ENCODE measurements around the gene BTBD16. TPM values are rescaled to one million over a fixed set of nuclear protein-coding genes. Genes with fewer than 3 reads are reported as not detected.

BTBD16 gene
- total RNA-seq, 1 donor from 2014 or later: not detected

DNA sequence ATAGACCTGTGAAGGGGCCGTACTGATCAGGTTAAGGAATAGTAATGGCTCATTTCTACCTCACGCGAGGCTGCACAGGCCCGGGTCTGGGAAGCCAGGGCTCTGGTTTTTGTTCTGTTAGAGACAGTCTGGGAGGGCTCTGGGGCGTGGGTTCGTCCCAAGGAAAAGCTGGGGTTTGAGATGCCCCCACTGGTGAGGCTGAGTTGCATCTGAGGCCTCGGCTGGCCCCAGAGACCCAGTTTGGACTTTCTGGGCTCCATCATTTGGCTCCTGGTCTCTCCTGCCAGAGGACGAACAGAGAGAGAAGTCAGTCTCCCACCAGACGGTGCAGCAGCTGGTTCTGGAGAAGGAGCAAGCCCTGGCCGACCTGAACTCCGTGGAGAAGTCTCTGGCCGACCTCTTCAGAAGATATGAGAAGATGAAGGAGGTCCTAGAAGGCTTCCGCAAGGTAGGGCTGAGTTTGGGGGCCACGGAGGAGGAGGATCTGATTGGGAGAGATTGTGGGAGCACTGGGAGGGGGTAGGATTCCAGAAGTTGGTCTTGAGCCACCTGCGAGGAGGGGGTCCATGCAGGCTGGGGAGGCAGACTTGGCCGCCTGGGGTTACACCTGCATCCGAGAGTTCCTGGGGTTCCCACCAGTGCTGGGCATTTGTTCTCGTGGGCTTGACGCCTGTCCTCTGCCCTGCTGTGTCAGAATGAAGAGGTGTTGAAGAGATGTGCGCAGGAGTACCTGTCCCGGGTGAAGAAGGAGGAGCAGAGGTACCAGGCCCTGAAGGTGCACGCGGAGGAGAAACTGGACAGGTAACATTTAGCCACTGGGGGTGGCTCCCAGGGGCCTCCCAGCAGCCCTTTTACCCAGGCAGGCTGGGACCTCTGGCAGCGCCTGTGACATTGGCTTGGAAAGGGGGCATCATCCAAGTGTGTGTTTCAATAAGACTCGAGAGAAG lies 22.5 kb upstream of the BTBD16 start:
- intact Hi-C loops (cut with micrococcal nuclease): no loop called here

DNA sequence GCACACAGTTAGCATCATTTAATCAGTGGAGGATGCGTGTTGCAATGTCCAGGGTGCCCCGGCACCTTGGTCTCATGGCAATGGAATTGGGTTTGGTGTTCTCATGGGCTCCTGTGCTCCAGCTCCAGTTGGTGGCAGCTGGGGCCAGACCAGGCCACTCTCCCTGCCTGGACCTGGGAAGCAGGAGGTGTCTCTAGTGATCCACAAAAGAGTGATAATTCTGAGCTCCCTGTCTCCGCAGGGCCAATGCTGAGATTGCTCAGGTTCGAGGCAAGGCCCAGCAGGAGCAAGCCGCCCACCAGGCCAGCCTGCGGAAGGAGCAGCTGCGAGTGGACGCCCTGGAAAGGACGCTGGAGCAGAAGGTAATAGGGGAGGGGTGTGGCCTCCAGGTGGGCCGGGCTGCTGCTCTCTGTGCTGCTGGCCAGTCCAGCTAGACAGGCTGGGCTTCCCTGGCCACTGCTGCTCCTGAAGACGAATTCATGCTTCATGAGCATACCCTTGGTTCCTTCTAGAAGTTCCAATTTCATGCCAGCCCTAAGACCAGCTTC lies 21.7 kb upstream of the BTBD16 start:
- intact Hi-C loops (cut with micrococcal nuclease): no loop called here

DNA sequence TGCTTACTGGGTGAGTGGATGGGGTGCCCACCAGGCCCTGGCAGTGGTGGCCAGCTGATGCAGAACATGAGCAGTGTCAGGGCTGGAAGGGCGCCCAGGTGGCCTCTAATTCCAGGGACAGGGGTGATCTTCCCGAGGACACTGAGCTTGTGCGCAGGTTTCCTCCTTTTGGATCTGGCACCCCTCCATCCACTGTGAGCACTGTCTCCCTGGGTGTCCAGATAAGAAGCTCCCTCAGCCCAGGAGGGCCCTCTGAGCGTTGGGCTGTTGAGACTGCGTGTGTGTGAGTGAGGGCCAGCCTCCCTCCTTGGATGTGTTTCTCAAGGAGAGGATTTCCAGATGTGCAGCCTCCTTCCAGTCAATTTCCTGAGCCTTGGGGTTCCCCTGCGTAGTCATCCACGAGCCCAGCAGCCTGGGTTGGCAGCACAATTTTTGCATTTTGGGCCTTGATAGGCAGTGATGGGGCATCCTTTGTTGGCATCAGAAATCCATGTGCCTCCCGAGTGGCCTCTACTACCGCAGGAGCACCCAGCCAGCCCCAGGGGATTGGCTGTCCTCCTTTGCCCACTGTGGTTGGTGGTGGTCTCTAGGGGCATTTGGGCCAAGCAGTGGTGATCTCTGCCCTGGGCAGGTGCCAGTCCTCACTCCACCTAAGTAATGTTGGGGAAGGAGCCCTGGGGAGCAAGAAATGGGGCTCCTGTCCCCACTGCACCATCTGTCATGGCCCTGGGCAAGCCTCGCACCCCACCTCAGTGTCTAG lies 20.9 kb upstream of the BTBD16 start:
- intact Hi-C loops (cut with micrococcal nuclease): no loop called here

DNA sequence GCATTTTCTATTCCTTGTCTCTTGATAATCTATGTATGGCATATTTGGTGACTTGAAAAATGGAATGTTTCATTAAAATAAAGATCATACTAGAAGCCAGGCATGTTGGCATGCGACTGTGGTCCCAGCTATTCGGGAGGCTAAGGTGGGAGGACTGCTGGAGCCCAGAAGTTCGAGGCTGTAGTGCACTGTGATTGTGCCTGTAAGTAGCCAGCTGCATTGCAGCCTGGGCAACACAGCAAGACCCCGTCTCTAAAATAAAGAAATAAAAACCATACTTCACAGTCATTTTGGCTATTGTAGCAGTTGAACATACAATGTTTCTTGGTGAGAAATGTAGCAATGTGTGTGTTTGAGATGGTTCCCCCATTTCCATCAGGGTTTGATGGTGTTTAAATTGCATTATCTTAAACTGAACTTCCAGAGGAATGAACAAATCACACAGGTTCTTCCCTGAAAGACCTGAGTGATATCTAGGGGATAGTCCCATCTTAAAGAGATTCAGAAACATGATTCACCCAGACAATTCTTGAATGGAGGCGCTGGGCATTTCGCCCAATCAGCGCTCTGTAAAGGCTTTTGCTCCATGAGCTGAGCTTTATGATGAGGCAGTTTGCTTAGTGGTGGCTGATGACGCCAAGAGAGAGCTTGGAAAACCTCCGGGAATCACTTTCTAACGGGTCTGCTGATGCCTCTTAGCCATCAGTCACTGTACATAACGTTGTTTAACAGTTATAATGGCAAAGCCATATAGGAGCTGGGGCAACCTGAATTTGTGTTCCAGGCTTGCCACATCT lies 19.4 kb upstream of the BTBD16 start:
- intact Hi-C loops (cut with micrococcal nuclease): no loop called here

DNA sequence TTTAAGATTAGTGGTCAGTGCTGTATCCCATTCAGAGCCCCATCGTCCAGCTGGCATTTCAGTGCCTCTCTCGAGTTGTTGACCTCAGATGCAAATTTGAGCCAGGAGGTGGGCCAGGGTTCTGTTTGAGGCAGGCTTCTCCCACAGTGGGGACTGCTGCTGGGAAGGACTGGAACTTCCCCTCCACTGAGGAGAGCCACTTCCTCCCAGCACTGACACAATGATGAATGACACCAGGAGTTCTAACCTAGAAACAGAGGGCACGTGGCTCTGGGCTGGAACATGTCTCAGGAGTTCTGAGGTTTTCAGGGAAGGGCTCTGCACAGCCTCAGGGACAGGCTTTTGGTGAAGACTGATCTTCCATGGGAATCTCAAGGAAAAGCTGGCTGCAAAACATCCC lies 18.3 kb upstream of the BTBD16 start:
- intact Hi-C loops (cut with micrococcal nuclease): no loop called here

DNA sequence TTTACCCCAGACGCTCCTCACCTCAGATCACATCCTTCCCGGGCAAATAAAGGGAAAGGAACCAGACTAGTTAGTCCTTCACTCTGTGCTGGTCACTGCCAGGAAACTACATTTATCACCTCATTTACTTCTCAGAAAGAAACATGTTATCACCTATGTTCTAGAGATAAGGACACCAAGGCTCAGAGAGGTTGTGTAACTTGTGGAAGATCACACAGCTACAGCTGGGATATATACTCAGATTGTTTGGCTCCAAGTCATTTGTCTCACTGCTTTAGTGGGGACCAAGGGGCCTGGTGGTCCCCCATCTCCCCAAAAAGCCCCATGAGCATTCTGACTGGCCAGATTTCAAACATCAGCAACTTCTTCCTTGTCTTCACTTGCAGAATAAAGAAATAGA lies 17.5 kb upstream of the BTBD16 start:
- intact Hi-C loops (cut with micrococcal nuclease): no loop called here

DNA sequence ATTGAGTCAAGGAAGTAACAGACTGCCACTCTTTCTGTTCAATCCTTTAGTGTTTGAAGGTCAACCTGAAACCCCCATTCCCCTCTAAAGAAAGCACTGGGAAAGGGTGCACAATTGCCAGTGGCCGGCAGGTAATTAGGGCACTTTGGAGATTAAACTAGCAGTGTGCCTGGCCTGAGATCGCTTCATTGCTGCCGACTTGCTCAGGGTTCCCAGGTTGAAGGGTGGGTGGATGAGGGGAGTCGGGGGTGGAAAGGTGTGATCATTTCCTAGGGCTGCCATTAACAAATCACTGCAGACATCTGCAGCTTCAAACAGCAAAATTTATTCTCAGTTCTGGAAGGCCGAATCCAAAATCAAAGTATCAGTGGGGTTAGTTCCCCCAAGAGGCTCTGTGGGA lies 16.3 kb upstream of the BTBD16 start:
- intact Hi-C loops (cut with micrococcal nuclease): no loop called here

DNA sequence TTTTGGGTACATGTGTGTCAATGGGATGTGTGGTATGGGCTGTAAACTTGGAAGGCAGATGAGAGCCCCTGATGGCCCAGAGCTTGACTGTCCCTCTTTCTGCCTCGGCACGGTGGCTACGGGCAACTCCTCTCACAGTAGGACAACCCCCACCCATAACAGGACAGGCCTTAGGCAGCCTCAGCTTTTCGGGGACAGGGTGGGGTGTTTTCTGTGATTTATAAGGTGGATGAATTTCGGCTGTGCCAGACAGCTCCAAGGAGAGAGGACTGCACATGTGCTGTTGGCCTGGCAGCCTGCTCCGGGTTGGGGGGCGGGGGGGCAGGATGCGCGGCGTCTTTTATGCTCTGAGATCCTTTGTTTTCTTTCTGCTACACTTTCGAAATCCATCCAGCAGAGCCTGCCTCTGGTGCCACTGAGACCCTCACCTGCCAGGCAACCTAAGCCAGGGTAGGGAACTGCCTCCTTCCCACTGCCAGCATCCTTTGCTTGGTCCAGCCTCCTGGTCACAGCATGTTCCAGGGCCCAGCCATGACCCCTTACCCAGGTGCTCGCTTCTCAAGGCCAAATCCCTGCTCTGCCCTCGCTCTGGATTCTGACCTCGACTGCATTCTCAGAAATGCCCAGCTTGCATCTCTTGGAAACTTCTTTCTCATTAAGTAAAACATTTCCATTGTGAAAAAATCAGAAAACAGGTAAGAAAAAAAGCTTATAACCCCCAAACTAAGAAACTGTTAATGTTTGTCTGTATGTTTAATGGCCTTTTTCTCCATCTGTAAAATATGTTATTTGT lies 15.4 kb upstream of the BTBD16 start:
- intact Hi-C loops (cut with micrococcal nuclease): no loop called here

DNA sequence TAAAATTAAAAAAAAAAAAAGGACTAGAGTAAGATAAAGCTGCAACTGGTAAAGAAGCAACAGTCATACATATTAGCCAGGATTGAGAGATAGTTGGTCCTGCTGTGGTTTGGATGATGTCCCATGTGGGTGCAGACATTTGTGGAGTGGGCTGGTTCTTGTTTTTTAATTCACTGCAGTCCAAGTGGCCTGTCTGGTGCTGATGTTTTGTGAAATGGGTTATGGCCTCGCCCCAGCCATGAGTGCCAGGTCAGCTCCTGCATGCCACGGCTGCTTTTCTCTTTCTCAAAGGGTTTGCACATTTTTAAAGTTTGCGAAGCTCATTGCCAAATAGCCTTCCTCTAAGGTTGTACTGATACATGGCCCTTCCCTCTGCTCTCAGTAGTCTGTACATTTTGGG lies 14.1 kb upstream of the BTBD16 start:
- intact Hi-C loops (cut with micrococcal nuclease): no loop called here

DNA sequence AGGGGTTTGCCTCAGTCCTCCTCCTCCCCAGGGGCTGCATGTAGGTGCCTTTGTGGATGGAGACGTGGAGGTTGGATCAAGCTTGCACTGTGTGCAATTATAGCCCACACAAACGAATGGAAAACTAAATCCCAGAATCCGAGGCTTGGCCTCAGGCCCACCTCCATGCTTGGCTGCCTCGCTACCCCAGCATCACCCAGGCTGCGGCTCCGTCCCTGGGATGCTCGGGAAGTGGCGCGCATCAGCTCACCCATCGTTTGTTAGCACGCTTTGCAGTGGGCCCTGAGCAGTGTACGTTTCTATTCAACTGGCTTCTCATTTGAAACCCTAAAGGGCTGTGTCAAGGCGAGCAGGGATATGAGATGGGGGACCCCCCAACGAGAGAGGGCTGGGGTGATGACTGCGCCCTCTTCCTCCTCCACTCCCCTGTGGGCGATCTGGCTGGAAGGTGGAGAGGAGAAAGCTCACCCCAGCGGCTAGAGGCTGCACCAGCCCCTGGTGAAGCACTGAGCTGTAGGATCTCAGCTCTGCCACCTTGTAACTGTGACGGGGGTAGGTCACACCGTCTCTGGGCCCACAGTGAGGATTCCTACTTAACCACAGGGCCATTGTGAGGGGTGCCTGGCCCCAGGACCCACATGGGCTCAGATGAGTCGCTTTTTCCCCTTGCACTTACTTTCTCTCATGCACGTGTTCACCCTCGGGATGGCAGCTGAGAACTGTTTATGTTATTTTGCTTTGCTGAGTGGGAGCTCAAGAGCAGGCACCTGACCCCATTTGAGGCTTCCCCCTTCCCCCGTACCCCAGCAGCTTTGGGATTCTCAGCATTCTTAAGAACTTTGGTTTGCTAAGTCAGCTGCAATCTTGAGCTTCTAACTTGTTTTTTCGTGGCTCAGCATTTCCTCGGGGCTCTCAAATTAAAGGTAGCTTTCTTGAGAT lies 12.7 kb upstream of the BTBD16 start:
- intact Hi-C loops (cut with micrococcal nuclease): no loop called here

DNA sequence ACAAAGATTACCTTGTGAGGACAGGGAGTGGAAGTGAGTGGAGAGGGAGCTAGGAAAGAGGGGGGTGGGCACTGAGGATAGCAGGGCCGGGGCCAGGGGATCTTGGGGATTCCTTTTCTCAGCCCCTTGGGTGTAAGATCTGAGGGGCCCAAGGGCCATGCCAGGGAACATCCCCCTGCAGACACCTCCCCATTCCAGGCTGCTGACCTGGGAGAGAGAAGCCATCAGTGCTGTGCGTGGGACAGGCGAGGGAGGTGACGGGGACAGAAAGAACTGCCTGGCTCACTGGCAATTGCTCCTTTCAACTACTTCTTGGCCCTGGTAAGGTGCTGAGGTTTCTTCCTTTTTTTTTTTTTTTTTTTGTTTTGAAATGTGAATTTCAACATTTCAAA lies 12.0 kb upstream of the BTBD16 start:
- intact Hi-C loops (cut with micrococcal nuclease): no loop called here

DNA sequence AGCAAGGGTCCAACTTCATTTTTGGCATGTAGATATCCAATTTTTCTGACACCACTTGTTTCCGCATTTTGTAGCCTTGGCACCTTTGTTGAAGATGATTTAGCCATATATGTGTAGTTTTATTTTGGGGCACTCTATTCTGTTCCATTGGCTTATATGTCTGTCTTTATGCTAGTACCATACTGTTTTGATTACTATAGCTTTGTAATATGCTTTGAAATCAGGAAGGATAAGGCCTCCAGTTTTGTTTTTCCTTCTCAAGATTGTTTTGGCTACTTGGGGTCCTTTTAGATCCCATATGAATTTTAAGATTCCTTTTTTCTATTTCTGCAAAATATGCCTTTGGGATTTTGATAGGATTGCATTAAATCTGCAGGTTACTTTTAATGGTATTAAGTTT lies 9.5 kb upstream of the BTBD16 start:
- intact Hi-C loops (cut with micrococcal nuclease): no loop called here

DNA sequence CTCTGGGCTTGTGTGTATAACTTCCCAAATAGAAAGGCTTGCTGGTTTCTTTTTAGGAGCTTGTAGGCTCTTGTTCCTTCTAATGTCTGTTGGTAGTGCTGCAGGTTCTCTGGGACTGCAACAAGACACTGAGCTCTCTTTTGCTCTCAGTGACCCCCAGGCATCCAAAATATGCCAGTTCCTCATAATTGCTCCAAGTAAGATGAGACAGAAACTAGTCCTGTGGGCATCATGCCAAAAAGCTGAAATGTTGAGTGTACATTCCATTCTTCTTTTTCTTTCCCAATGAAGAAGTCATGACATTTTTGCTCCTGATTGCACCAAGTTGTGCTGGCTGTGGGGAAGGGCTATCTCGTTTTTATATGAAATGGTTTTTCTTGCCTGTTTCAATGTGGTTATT lies 7.1 kb upstream of the BTBD16 start:
- intact Hi-C loops (cut with micrococcal nuclease): no loop called here

DNA sequence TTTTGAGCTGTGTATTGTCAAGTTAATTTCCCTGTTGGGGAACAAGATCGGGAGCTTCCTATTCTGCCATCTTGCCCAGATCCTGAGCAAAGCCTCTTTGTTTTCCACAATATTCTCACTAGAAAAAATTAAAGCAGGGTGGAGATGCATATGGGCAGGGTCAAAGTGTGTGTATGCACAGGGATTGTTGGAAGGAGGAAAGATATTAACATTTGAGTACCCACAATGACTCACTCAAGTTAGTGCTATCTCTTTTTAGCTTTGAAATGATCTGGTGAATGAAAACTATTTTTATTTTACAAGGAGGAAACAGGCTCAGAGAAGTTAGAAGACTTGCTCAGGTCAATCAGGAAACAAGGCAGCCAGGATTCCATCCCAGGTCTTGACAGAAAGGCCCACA lies 6.7 kb upstream of the BTBD16 start:
- intact Hi-C loops (cut with micrococcal nuclease): no loop called here

DNA sequence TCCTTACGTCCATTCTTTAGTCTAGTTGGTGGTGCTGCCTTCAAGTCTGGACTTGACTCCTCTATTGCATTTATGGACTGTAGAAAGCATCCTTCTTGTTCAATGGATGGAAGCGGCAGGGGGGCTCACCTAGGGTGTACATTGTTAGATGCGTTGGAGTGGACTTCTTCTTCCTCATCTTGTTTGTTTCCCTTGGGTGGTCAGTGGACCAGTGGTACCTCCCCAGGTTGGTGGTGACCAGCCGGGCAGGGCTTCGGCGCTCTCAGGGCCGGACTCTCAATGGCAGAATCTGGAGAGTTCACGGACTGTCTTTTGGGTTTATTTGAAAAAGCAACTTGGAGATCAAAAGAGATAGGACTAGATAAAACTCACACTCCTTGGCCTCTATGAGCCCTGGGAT lies 6.2 kb upstream of the BTBD16 start:
- intact Hi-C loops (cut with micrococcal nuclease): no loop called here

DNA sequence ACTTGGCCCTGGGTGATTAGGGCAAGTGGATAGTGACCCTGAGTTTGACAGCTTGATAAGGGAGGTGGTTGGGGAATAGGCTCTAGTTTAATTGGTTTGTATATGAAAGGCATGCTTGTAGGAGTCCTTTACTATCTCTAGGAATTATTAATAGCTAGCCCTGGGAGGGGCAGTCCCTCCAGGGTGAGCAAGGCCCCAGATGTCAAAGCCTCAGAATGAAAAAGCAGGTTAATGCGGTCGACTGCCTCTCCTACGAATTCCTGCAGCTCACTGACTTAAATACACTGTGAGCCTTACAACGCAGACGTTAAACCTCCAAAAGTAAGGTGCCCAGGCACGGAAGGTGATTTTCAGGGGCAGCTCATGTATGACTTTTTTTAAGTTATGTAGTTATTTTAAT lies 5.2 kb upstream of the BTBD16 start:
- intact Hi-C loops (cut with micrococcal nuclease): no loop called here

DNA sequence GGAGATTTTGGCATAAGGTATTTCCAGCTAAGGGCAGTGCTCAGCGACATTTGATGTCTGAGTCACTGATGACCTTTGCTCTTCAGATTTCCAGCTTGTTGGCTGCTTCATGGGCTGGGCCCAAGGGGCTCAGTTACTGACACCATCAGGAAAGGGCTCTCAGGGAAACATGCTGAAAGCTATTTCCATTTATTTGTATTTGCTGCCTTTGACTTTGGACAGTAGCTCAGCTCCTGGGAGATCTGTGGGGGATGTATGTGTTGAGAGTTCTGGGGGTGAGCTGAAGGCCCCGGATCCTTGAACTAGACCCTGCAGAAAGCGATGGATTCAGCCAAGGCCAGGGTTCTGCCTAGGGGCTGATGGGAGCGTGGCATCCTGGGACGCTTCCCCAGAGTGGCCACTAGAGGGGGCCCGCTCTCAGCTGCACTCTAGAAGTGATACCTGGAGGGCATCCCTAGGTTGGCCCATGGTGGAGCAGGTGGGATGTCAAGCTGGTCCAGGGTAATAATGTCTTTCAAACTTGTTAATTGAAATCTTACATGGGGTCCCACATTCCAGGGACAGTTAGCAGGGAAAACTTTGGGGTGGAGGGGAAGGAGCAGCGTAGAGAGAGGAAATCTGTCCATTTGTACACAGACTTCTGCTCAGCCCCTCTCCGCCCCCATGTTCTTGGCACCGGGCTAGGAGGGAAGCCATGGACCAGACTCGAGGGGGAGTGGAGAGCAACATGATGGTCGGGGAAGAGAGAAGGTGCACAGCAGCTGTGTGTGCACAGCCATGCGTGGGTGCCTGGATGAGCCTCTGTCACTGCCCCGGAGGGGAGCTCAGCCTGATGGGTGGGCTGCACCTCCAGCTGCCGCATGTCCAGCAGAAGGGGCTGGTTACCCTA lies 3.0 kb upstream of the BTBD16 start:
- intact Hi-C loops (cut with micrococcal nuclease): loop anchor here (1.0 kb wide), 2 partner anchors 167 to 297 kb away; no protein-coding TSS in a partner anchor

DNA sequence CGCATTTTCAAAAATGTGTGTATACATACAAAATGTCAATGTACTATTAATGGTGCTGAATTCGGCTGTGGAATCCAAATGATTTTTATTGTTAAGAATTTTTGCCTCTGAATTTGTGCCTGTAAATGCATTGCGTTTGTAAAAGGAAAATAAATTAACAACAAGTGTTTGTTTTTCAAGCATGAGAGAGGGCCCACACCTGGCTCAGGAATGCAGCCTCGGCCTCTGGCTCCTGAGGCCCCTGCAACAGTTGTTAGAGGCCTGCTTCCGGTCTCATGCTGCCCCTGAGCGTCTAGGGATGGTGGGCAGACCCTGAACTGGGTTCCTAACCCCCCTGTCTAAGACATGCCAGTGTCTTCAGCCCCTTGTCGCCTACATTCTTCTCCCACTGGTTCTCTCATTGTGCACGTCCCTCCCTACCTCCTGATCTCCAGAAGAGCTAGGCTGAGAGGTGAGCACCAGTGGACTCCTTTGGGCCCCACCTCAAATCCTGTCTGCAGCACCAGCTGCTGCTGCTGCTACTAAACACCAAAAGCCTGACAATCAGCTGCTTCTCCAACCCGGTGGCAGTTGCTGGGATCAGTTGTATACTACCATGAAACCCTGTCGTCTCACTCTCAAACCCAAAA lies 1.9 kb upstream of the BTBD16 start:
- intact Hi-C loops (cut with micrococcal nuclease): no loop called here
